ENCODE results near the gene ZCRB1.
"Not testable (repeated sequence)": the region's sequence is repeated elsewhere in the genome, so short reads cannot be mapped to it uniquely, and the experiment has no call there.

Gene ZCRB1

GRCh38 chr12:42362647-42363260, 36.9 kb upstream of the ZCRB1 start:
- TF ChIP-seq CTCF (conservative IDR thresholded peaks at IDR 0.05; ENCODE audit: low read depth) = no peak
- H3K27ac ChIP-seq = no peak overlapping the region
- ChIA-PET CTCF (interaction anchor here (0.6 kb wide), 1 partner anchor 232 kb away, joined by 3 read pairs; no protein-coding TSS in a partner anchor), POLR2A (ENCODE audit: low non-redundant PET) (no interaction called here)
- DNase-seq (ENCODE audit: low spot score) = no peak

- no peak overlapping the region for H3K27ac ChIP-seq
- DNase-seq (ENCODE audit: low spot score) = no peak
- ChIA-PET CTCF (interaction anchor here (0.6 kb wide), 1 partner anchor 231 kb away, joined by 3 read pairs; no protein-coding TSS in a partner anchor), POLR2A (ENCODE audit: low non-redundant PET) (no interaction called here)
- no peak for TF ChIP-seq CTCF (conservative IDR thresholded peaks at IDR 0.05; ENCODE audit: low read depth)
Measured at GRCh38 chr12:42361909-42362646, 36.2 kb upstream of the ZCRB1 start.

GRCh38 chr12:42360747-42361403, 35.0 kb upstream of the ZCRB1 start:
- DNase-seq (ENCODE audit: low spot score) = no peak
- H3K27ac ChIP-seq = no peak overlapping the region
- POLR2A ChIA-PET (ENCODE audit: low non-redundant PET) = no interaction called here
- CTCF ChIA-PET = no interaction called here
- no peak for TF ChIP-seq CTCF (conservative IDR thresholded peaks at IDR 0.05; ENCODE audit: low read depth)

- no peak for TF ChIP-seq CTCF (conservative IDR thresholded peaks at IDR 0.05; ENCODE audit: low read depth)
- H3K27ac ChIP-seq = no peak overlapping the region
- ChIA-PET CTCF (interaction anchor here (0.7 kb wide), 1 partner anchor 760 kb away, joined by 3 read pairs; no protein-coding TSS in a partner anchor), POLR2A (ENCODE audit: low non-redundant PET) (no interaction called here)
- DNase-seq (ENCODE audit: low spot score) = no peak
Measured at GRCh38 chr12:42356344-42356743, 30.4 kb upstream of the ZCRB1 start.

GRCh38 chr12:42350021-42350407, 24.1 kb upstream of the ZCRB1 start:
- CTCF ChIA-PET; H3K27ac ChIP-seq; DNase-seq (ENCODE audit: low spot score); POLR2A ChIA-PET (ENCODE audit: low non-redundant PET): not testable (repeated sequence)

GRCh38 chr12:42349119-42350020, 23.5 kb upstream of the ZCRB1 start:
- DNase-seq (ENCODE audit: low spot score); H3K27ac ChIP-seq; POLR2A ChIA-PET (ENCODE audit: low non-redundant PET); CTCF ChIA-PET: not testable (repeated sequence)

GRCh38 chr12:42346403-42347002, 20.6 kb upstream of the ZCRB1 start:
- CTCF ChIA-PET = no interaction called here
- POLR2A ChIA-PET (ENCODE audit: low non-redundant PET) = no interaction called here
- no peak for TF ChIP-seq CTCF (conservative IDR thresholded peaks at IDR 0.05; ENCODE audit: low read depth)

More at GRCh38 chr12:42346403-42347002, 20.6 kb upstream of the ZCRB1 start:
- no peak for DNase-seq (ENCODE audit: low spot score)
- H3K27ac ChIP-seq = no peak overlapping the region

Data from RWPE1 (cell line).